H1 (cell line): Measurements from ENCODE around the gene MARK4. TPM values are rescaled to one million over a fixed set of nuclear protein-coding genes. Genes with fewer than 3 reads are reported as not detected.

Experiments
- CTCF ChIA-PET: fragments of 300-600 bp; sonication (Branson Sonifier 250); formaldehyde crosslinking; loops from one replicate; lab custom pipeline; 2021; ENCODE audit not compliant: partially characterized antibody; lab: Charles Lee
- POLR2A ChIA-PET: fragments of 300-600 bp; sonication (Branson Sonifier 250); formaldehyde crosslinking; loops from one replicate; lab custom pipeline; 2021; ENCODE audit warnings: inconsistent platforms; ENCODE audit not compliant: partially characterized antibody; lab: Charles Lee
- DNase-seq, 2 experiments: peaks; one replicate each; pipeline versions ENCODE4 v3.0.0 to v3.0.0-alpha.2; 2010 to 2022; ENCODE audit warnings: low spot score in 2 of 2, low read depth in 1 of 2, mixed read lengths in 1 of 2
- FAIRE-seq: peaks from 2 replicates; lab custom pipeline; 2011; peaks lifted over from hg19 to GRCh38; lab: Jason Lieb, UNC
- H2AFZ ChIP-seq: 2 replicates; pipeline ENCODE4 v1.8.1; 2012; ENCODE audit warnings: low read length, inconsistent platforms
- H2AK5ac ChIP-seq: 2 replicates; pipeline ENCODE4 v1.6.1; 2013; ENCODE audit warnings: low read depth, low read length
- H2BK120ac ChIP-seq: replicated peaks from 2 replicates; pipeline ENCODE3; 2013; ENCODE audit warnings: low read depth, low read length, inconsistent platforms
- H2BK12ac ChIP-seq: 2 replicates; pipeline ENCODE4 v1.6.1; 2013; ENCODE audit warnings: low read depth, low read length
- H2BK15ac ChIP-seq: 2 replicates; pipeline ENCODE4 v1.6.1; 2013; ENCODE audit warnings: low read length
- H2BK20ac ChIP-seq: 2 replicates; pipeline ENCODE4 v1.6.1; 2013; ENCODE audit warnings: low read length
- H2BK5ac ChIP-seq: 2 replicates; pipeline ENCODE4 v1.6.1; 2013; ENCODE audit warnings: low read depth, low read length
- H3K14ac ChIP-seq: 2 replicates; pipeline ENCODE4 v1.6.1; 2013; ENCODE audit warnings: inconsistent platforms; ENCODE audit not compliant: insufficient read length
- H3K18ac ChIP-seq: 2 replicates; pipeline ENCODE4 v1.6.1; 2013; ENCODE audit warnings: low read length; ENCODE audit errors: extremely low read depth
- H3K23ac ChIP-seq: 2 replicates; pipeline ENCODE4 v1.6.1; 2013; ENCODE audit warnings: inconsistent platforms; ENCODE audit not compliant: insufficient read length
- H3K23me2 ChIP-seq: 2 replicates; pipeline ENCODE4 v1.6.1; 2013; ENCODE audit warnings: low read depth, low read length
- H3K27ac ChIP-seq: 2 replicates; pipeline ENCODE4 v1.6.1; 2011; ENCODE audit warnings: low read depth, low read length, inconsistent platforms
- H3K27me3 ChIP-seq, 4 experiments: replicated peaks in 1 of 4; 1 replicate in 1 of 4; 2 replicates in 3 of 4; pipeline versions ENCODE4 v1.6.1 to v1.8.1; 2011 to 2013; ENCODE audit warnings: low read length in 3 of 4, mild to moderate bottlenecking in 3 of 4, inconsistent platforms in 2 of 4, mixed read lengths in 2 of 4, moderate library complexity in 1 of 4; ENCODE audit not compliant: control insufficient read depth in 3 of 4, insufficient read depth in 3 of 4; ENCODE audit errors: extremely low read depth in 1 of 4
- H3K36me3 ChIP-seq, 4 experiments: 2 replicates each; pipeline versions ENCODE4 v1.6.1 to v1.8.1; 2011 to 2013; ENCODE audit warnings: mild to moderate bottlenecking in 4 of 4, low read length in 3 of 4, moderate library complexity in 2 of 4, control low read depth in 1 of 4, inconsistent platforms in 1 of 4; ENCODE audit not compliant: insufficient read depth in 4 of 4, control insufficient read depth in 2 of 4
- H3K4ac ChIP-seq: replicated peaks from 2 replicates; pipeline ENCODE3; 2013; ENCODE audit warnings: low read length, low read depth, mixed read lengths, inconsistent platforms; ENCODE audit not compliant: insufficient read length
- H3K4me1 ChIP-seq, 4 experiments: replicated peaks in 1 of 4; 1 replicate in 1 of 4; 2 replicates in 3 of 4; pipeline versions ENCODE4 v1.6.1 to v1.8.1; 2011 to 2013; ENCODE audit warnings: low read length in 3 of 4, inconsistent platforms in 2 of 4, mixed read lengths in 1 of 4; ENCODE audit not compliant: insufficient read depth in 4 of 4, control insufficient read depth in 3 of 4
- H3K4me2 ChIP-seq, 2 experiments: 2 replicates each; pipeline versions ENCODE4 v1.6.1 to v1.8.1; 2011 to 2013; ENCODE audit warnings: low read depth in 2 of 2, low read length in 2 of 2, control low read depth in 1 of 2, inconsistent platforms in 1 of 2, mild to moderate bottlenecking in 1 of 2; ENCODE audit not compliant: insufficient read depth in 1 of 2
- H3K4me3 ChIP-seq, 4 experiments: fragments of 200-600, 300-600 bp in 1 of 4; sonication (generic), shearing (Covaris generic), sonication (Bioruptor Twin) in 1 of 4; 2 replicates each; pipeline versions ENCODE4 v1.5.1 to v1.8.1; 2011 to 2016; ENCODE audit warnings: low read length in 4 of 4, low read depth in 3 of 4, control low read depth in 2 of 4, inconsistent platforms in 2 of 4, mild to moderate bottlenecking in 2 of 4, mixed read lengths in 1 of 4, moderate library complexity in 1 of 4; ENCODE audit not compliant: insufficient read depth in 2 of 4; ENCODE audit errors: extremely low read depth in 1 of 4
- H3K56ac ChIP-seq: replicated peaks from 2 replicates; pipeline ENCODE3; 2013; ENCODE audit warnings: low read depth, mild to moderate bottlenecking, mixed read lengths, low read length, inconsistent platforms; ENCODE audit not compliant: insufficient read length
- H3K79me1 ChIP-seq: 2 replicates; pipeline ENCODE4 v1.6.1; 2013; ENCODE audit warnings: low read depth, low read length, control low read depth
- H3K79me2 ChIP-seq, 2 experiments: 2 replicates each; pipeline versions ENCODE4 v1.6.1 to v1.8.1; 2012 to 2013; ENCODE audit warnings: low read length in 2 of 2, mild to moderate bottlenecking in 2 of 2, inconsistent platforms in 1 of 2; ENCODE audit not compliant: insufficient read depth in 2 of 2, control insufficient read depth in 1 of 2
- H3K9ac ChIP-seq, 4 experiments: replicated peaks in 1 of 4; 1 replicate in 1 of 4; 2 replicates in 3 of 4; pipeline versions ENCODE4 v1.6.1 to v1.8.1; 2011 to 2013; ENCODE audit warnings: low read depth in 3 of 4, low read length in 3 of 4, control low read depth in 2 of 4, mild to moderate bottlenecking in 2 of 4, moderate library complexity in 2 of 4, inconsistent platforms in 1 of 4; ENCODE audit errors: extremely low read depth in 1 of 4
- H3K9me3 ChIP-seq, 2 experiments: 2 replicates each; pipeline versions ENCODE4 v1.6.1 to v1.8.1; 2012 to 2013; ENCODE audit warnings: mild to moderate bottlenecking in 2 of 2, moderate library complexity in 2 of 2, control low read depth in 1 of 2, inconsistent platforms in 1 of 2, low read depth in 1 of 2, low read length in 1 of 2, mixed read lengths in 1 of 2; ENCODE audit not compliant: insufficient read depth in 2 of 2
- H4K20me1 ChIP-seq, 2 experiments: replicated peaks in 1 of 2; 2 replicates each; pipeline versions ENCODE3 to v1.8.1; 2011 to 2013; ENCODE audit warnings: inconsistent platforms in 2 of 2, low read length in 2 of 2, mild to moderate bottlenecking in 1 of 2; ENCODE audit not compliant: insufficient read depth in 2 of 2, control insufficient read depth in 1 of 2
- H4K5ac ChIP-seq: 2 replicates; pipeline ENCODE4 v1.6.1; 2013; ENCODE audit warnings: low read length, low read depth, mixed read lengths, inconsistent platforms; ENCODE audit not compliant: insufficient read length
- H4K8ac ChIP-seq: 2 replicates; pipeline ENCODE4 v1.8.0; 2013; ENCODE audit warnings: mild to moderate bottlenecking, moderate library complexity, low read length, inconsistent platforms; ENCODE audit not compliant: insufficient read depth; ENCODE audit errors: extremely low read depth
- H4K91ac ChIP-seq: replicated peaks from 2 replicates; pipeline ENCODE3; 2013; ENCODE audit warnings: low read length, mixed read lengths, inconsistent platforms; ENCODE audit not compliant: insufficient read length
- KDM1A ChIP-seq: fragments of 200-600, 300-600 bp; sonication (generic); IDR thresholded peaks from 2 replicates; pipeline ENCODE4 v1.7.1; 2016; ENCODE audit warnings: mild to moderate bottlenecking, low read length, borderline replicate concordance
- KDM4A ChIP-seq: IDR thresholded peaks from one replicate; pipeline ENCODE4 v1.7.1; 2012; ENCODE audit warnings: low read depth, mild to moderate bottlenecking, moderate library complexity, low read length, inconsistent platforms; ENCODE audit not compliant: severe bottlenecking
- RAD21 ChIP-seq, 2 experiments: IDR thresholded peaks in 1 of 2; conservative IDR thresholded peaks in 1 of 2; 2 replicates each; pipeline ENCODE4 v1.6.1; 2011; ENCODE audit warnings: low read depth in 2 of 2, low read length in 2 of 2, improper control_type of control experiment in 1 of 2, inconsistent platforms in 1 of 2, mild to moderate bottlenecking in 1 of 2, moderate library complexity in 1 of 2
- WGBS, 2 experiments: shearing (Covaris generic) in 1 of 2; methylation state at CpG; one replicate each; pipeline versions ENCODE4 v1.1.6 to v1.1.7; 2013 to 2015; ENCODE audit warnings: low lambda C conversion rate in 2 of 2, mixed read lengths in 2 of 2, inconsistent platforms in 1 of 2, low coverage in 1 of 2, missing lambda C conversion rate in 1 of 2; ENCODE audit not compliant: insufficient replicate concordance in 2 of 2, insufficient coverage in 1 of 2, insufficient read length in 1 of 2; ENCODE audit errors: extremely low coverage in 1 of 2, missing lambda C conversion rate in 1 of 2; 5-methylcytosine and 5-hydroxymethylcytosine counted together
- polyA plus RNA-seq, 7 experiments: library from polyadenylated mRNA; depleted of rRNA in 3 of 7; stranded (reverse) in 5 of 7; unstranded in 2 of 7; fragments of >200 nt in 5 of 7; fragments of 200-250 nt in 2 of 7; gene quantifications; 1 replicate in 5 of 7; 2 replicates in 1 of 7; 4 replicates in 1 of 7; pipeline versions ENCODE4 v1.2.1 to v1.2.3, GENCODE V29; 2011 to 2013; ENCODE audit warnings: missing spikeins in 2 of 7, mixed read lengths in 2 of 7
- total RNA-seq: library from RNA; stranded (reverse); fragmentation: NEBNext Ultra II Directional; extraction: Animal tissue kit (Norgen Biotek cat#: 25700); gene quantifications from 2 replicates; pipeline ENCODE4 v1.2.1, GENCODE V29; 2021

The MARK4 gene
- total and polyA plus RNA-seq, 2 of the 8 experiments (the other 6 are each of a cell fraction or from before 2014, with no cell fraction given), result 12.3 to 49.8 TPM

- 90% methylated on average over 13 of the region's 13 CpGs; no CpG with 5 or more reads in 1 of the 2 experiments for WGBS, 2 experiments
- Histone ChIP-seq H2AFZ (no peak overlapping the region), H3K4me3 (no peak overlapping the region), H2BK15ac (no peak overlapping the region), H2BK120ac (no peak overlapping the region), H3K4ac (no peak overlapping the region), H3K56ac (no peak overlapping the region), H2BK20ac (no peak overlapping the region), H3K4me2 (no peak overlapping the region), H3K9ac (no peak overlapping the region), H2BK5ac (no peak overlapping the region), H2AK5ac (no peak overlapping the region), H3K79me2 (no peaks in the 10 kb centered on the region), H4K8ac (no peak overlapping the region), H3K23me2 (peaks cover 3% of the 10 kb centered on the region; the same call in 1 of the 2 replicates), H4K5ac (no peak overlapping the region), H3K14ac (no peak overlapping the region), H4K91ac (no peak overlapping the region), H3K36me3 (no peaks in the 10 kb centered on the region), H3K23ac (no peak overlapping the region), H3K79me1 (no peaks in the 10 kb centered on the region), H3K9me3 (no peaks in the 10 kb centered on the region), H3K4me1 (peaks cover 2 to 13% (median 5%) of the 10 kb centered on the region in 4 experiments; a peak in 6 of 7 replicates), H3K18ac (no peak overlapping the region), H2BK12ac (no peak overlapping the region), H3K27me3 (peaks cover 0 to 14% (median 11%) of the 10 kb centered on the region in 4 experiments; a peak in 5 of 7 replicates), H4K20me1 (peaks cover 0 to under 1% of the 10 kb centered on the region in 2 experiments), H3K27ac (no peak overlapping the region)
- POLR2A ChIA-PET, result interaction anchor here (1.3 to 2.2 kb wide), 3 partner anchors 10 to 25 kb away, joined by 3 to 6 read pairs (median 4); no protein-coding TSS in a partner anchor
- CTCF ChIA-PET, result interaction anchor here (0.8 to 1.7 kb wide), 4 partner anchors 11 to 127 kb away, joined by 4 to 9 read pairs (median 8); no protein-coding TSS in a partner anchor
- no peak for TF ChIP-seq RAD21 (IDR thresholded peaks at IDR 0.05 in 1 of 2, conservative IDR thresholded peaks at IDR 0.05 in 1 of 2; ENCODE audit: low read depth in 2 of 2, low read length in 2 of 2)
- peak; percentile 86 for TF ChIP-seq KDM1A
- no peak for TF ChIP-seq KDM4A
- TF ChIP-seq, all 59 proteins: peak for 1
- DNase-seq (no peak), FAIRE-seq (no peak)
Measured at GRCh38 chr19:45327404-45328143, 76.5 kb downstream of the MARK4 start.
